ENCODE results near the gene NDUFAB1. TPM values are rescaled to one million over a fixed set of nuclear protein-coding genes. Genes with fewer than 3 reads are reported as not detected.
"Not testable (repeated sequence)": the region's sequence is repeated elsewhere in the genome, so short reads cannot be mapped to it uniquely, and the experiment has no call there.

The NDUFAB1 gene
- total and polyA plus RNA-seq, 7 donors: 101 to 398 (median 179) TPM

- Histone ChIP-seq H3K36me3 (peaks cover 3 to 85% (median 12%) of the 10 kb centered on the region in 4 donors), H3K27me3 (no peaks in the 10 kb centered on the region), H3K4me1 (no peaks in the 10 kb centered on the region), H3K27ac (no peak overlapping the region), H3K9me3 (no peaks in the 10 kb centered on the region), H3K4me3 (no peak overlapping the region)
- no peak for DNase-seq
- intact Hi-C loops (cut with DNase I): no loop called here
- 48 to 85% methylated on average over 9 of the region's 9 CpGs for WGBS, 2 donors
- TF ChIP-seq CTCF (IDR thresholded peaks at IDR 0.05) (no peak), POLR2A (IDR thresholded peaks at IDR 0.05) (no peak), POLR2AphosphoS5 (IDR thresholded peaks at IDR 0.05) (no peak), EP300 (IDR thresholded peaks at IDR 0.05) (no peak)
These were observed 19.7 kb upstream of the NDUFAB1 start for GRCh38 chr16:23615805-23616204.

- Histone ChIP-seq H3K27me3 (no peaks in the 10 kb centered on the region), H3K36me3 (peaks cover 0 to 82% (median 6%) of the 10 kb centered on the region in 4 donors), H3K9me3 (no peaks in the 10 kb centered on the region), H3K4me3 (no peak overlapping the region), H3K27ac (no peak overlapping the region), H3K4me1 (no peaks in the 10 kb centered on the region)
- TF ChIP-seq POLR2AphosphoS5 (IDR thresholded peaks at IDR 0.05) (no peak), POLR2A (IDR thresholded peaks at IDR 0.05) (no peak), EP300 (IDR thresholded peaks at IDR 0.05) (no peak), CTCF (IDR thresholded peaks at IDR 0.05) (no peak)
- intact Hi-C loops (cut with DNase I): no loop called here
- WGBS, 2 donors: 97 to 99% methylated on average over 3 of the region's 3 CpGs
- DNase-seq: no peak
These were observed 15.8 kb upstream of the NDUFAB1 start for GRCh38 chr16:23611936-23612335.

DNA sequence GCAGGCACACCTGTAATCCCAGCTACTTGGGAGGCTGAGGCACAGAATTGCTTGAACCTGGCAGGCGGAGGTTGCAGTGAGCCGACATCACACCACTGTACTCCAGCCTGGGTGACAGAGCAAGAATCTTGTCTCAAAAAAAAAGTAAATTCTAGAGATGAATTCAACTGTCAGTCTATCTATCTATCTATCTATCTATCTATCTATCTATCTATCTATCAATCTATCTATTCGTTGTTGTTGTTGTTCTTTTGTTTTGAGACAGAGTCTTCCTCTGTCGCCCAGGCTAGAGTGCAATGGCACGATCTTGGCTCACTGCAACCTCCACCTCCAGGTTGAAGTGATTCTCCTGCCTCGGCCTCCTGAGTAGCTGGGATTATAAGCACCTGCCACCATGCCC, 14.8 kb upstream of the NDUFAB1 start:
- H3K36me3 ChIP-seq: peaks cover 0 to 83% (median 6%) of the 10 kb centered on the region in 4 donors
- H3K4me3 ChIP-seq; H3K4me1 ChIP-seq; DNase-seq; H3K27me3 ChIP-seq; H3K27ac ChIP-seq; H3K9me3 ChIP-seq; intact Hi-C loops (cut with DNase I): not testable (repeated sequence)
- WGBS, 2 donors: 97 to 99% methylated on average over 6 of the region's 6 CpGs

DNA sequence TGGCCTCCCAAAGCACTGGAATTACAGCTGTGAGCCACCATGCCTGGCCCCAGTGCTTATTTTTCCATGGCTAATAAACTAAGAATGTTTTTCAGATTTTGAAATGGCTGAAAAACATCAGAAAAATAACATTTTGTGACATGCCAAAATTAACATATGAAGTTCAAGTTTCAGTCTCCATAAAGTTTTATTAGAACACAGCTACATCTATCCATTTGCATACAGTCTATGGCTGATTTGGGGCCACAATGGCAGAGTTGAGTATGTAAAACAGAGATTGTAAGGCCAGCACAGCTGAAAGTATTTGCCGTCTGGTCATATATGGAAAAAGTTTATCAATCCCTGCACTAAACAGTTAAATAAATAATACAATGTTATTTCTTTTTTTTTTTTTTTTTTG, 13.8 kb upstream of the NDUFAB1 start:
- 96 to 98% methylated on average over 1 of the region's 1 CpG for WGBS, 2 donors
- Histone ChIP-seq H3K4me3 (no peak overlapping the region), H3K4me1 (no peaks in the 10 kb centered on the region), H3K9me3 (no peaks in the 10 kb centered on the region), H3K27me3 (no peaks in the 10 kb centered on the region), H3K36me3 (peaks cover 3 to 82% (median 7%) of the 10 kb centered on the region in 4 donors), H3K27ac (no peak overlapping the region)
- TF ChIP-seq EP300 (IDR thresholded peaks at IDR 0.05) (no peak), POLR2AphosphoS5 (IDR thresholded peaks at IDR 0.05) (no peak), POLR2A (IDR thresholded peaks at IDR 0.05) (no peak), CTCF (IDR thresholded peaks at IDR 0.05) (no peak)
- intact Hi-C loops (cut with DNase I): no loop called here
- no peak for DNase-seq

DNA sequence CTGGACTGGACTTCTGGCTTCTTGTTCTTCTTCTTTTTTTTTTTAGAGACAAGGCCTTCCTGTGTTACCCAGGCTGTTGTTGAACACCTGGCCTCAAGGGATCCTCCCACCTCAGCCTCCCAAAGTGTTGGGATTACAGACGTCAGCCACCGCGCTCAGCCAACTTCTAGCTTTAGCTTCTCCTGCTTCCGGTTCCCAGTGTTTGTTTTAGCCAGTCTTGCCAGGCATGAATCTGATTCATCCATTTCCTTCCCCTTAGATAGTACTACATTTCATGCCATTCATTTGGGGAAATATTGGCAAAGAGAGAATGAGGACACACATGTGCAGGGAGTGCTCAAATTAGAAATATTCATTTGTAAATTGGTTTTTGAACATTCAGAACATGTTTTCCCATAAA, 12.1 kb upstream of the NDUFAB1 start:
- Histone ChIP-seq H3K9me3 (no peaks in the 10 kb centered on the region), H3K27me3 (no peaks in the 10 kb centered on the region), H3K4me3 (no peak overlapping the region), H3K36me3 (peaks cover 4 to 84% (median 9%) of the 10 kb centered on the region in 4 donors), H3K4me1 (no peaks in the 10 kb centered on the region), H3K27ac (no peak overlapping the region)
- TF ChIP-seq EP300 (IDR thresholded peaks at IDR 0.05) (no peak), POLR2A (IDR thresholded peaks at IDR 0.05) (no peak), POLR2AphosphoS5 (IDR thresholded peaks at IDR 0.05) (no peak), CTCF (IDR thresholded peaks at IDR 0.05) (no peak)
- 86 to 92% methylated on average over 4 of the region's 4 CpGs for WGBS, 2 donors
- intact Hi-C loops (cut with DNase I): no loop called here
- DNase-seq: no peak

Measured in sigmoid colon (tissue), 7 donors.